Measurements from ENCODE around the gene PCDH1. TPM values are rescaled to one million over a fixed set of nuclear protein-coding genes. Genes with fewer than 3 reads are reported as not detected.

Gene PCDH1
- total and polyA plus RNA-seq, 2 of the 8 experiments (the other 6 are each of a cell fraction or from before 2014, with no cell fraction given), result 101 to 102 TPM

- no peak overlapping the region for H2AFZ ChIP-seq (ENCODE audit: low read length)
- peaks cover 0 to 4% (median 0%) of the 10 kb centered on the region in 4 experiments; a peak in 1 of 7 replicates for H3K27me3 ChIP-seq (replicated peaks in 1 of 4; ENCODE audit: control insufficient read depth in 3 of 4, extremely low read depth in 1 of 4, insufficient read depth in 3 of 4, low read length in 3 of 4)
- H3K9ac ChIP-seq (replicated peaks in 1 of 4; ENCODE audit: extremely low read depth in 1 of 4, low read depth in 3 of 4, low read length in 3 of 4), result peak overlapping the region; percentile 66 to 91 (median 80); a peak in 5 of 7 replicates
- H3K4me3 ChIP-seq (ENCODE audit: extremely low read depth in 1 of 4, insufficient read depth in 2 of 4, low read depth in 3 of 4, low read length in 4 of 4), result peak overlapping the region; percentile 74 to 94 (median 82)
- no peak overlapping the region for H3K4ac ChIP-seq (replicated peaks; ENCODE audit: insufficient read length, low read depth, low read length)
- WGBS, 2 experiments (ENCODE audit: extremely low coverage in 1 of 2, insufficient coverage in 1 of 2, insufficient read length in 1 of 2, insufficient replicate concordance in 2 of 2, low coverage in 1 of 2, low lambda C conversion rate in 2 of 2, missing lambda C conversion rate in 1 of 2), result 25% methylated on average over 5 of the region's 9 CpGs; no CpG with 5 or more reads in 1 of the 2 experiments
- no peak overlapping the region for H3K14ac ChIP-seq (ENCODE audit: insufficient read length)
- H3K23me2 ChIP-seq (ENCODE audit: low read depth, low read length), result peaks cover 28% of the 10 kb centered on the region
- H2BK15ac ChIP-seq (ENCODE audit: low read length), result no peak overlapping the region
- peaks cover 21% of the 10 kb centered on the region for H3K79me1 ChIP-seq (ENCODE audit: low read depth, low read length)
- ChIA-PET POLR2A (ENCODE audit: partially characterized antibody) (interaction anchor here (0.6 to 13.5 kb wide), 17 partner anchors 7 to 192 kb away, joined by 3 to 210 read pairs (median 6); partner anchors contain the start of gene DELE1), CTCF (ENCODE audit: partially characterized antibody) (interaction anchor here (0.6 to 10.7 kb wide), 16 partner anchors 8 to 211 kb away, joined by 3 to 273 read pairs (median 5); partner anchors contain the start of gene DELE1)
- peak overlapping the region; percentile 61 for H4K91ac ChIP-seq (replicated peaks; ENCODE audit: insufficient read length, low read length)
- peak overlapping the region; percentile 26 for H3K18ac ChIP-seq (ENCODE audit: extremely low read depth, low read length)
- H3K27ac ChIP-seq (ENCODE audit: low read depth, low read length), result no peak overlapping the region
- DNase-seq (ENCODE audit: low read depth in 1 of 2, low spot score in 2 of 2) (no peak), FAIRE-seq (no peak)
- H4K8ac ChIP-seq (ENCODE audit: extremely low read depth, insufficient read depth, low read length), result peak overlapping the region; percentile 80; the same call in 1 of the 2 replicates
- H4K5ac ChIP-seq (ENCODE audit: insufficient read length, low read depth, low read length), result no peak overlapping the region
- no peak overlapping the region for H3K23ac ChIP-seq (ENCODE audit: insufficient read length)
- 0 out of 2 replicates have a peak overlapping the region, but pooled peaks have one; percentile 91 for H2BK20ac ChIP-seq (ENCODE audit: low read length)
- H2BK120ac ChIP-seq (replicated peaks; ENCODE audit: low read depth, low read length), result no peak overlapping the region
- peak overlapping the region; percentile 97 to 99 for H3K4me2 ChIP-seq (ENCODE audit: insufficient read depth in 1 of 2, low read depth in 2 of 2, low read length in 2 of 2)
- H2BK5ac ChIP-seq (ENCODE audit: low read depth, low read length), result 0 out of 2 replicates have a peak overlapping the region, but pooled peaks have one; percentile 97
- H4K20me1 ChIP-seq (replicated peaks in 1 of 2; ENCODE audit: control insufficient read depth in 1 of 2, insufficient read depth in 2 of 2, low read length in 2 of 2), result peaks cover 4 to 11% of the 10 kb centered on the region in 2 experiments
- peak overlapping the region; percentile 45 for H2AK5ac ChIP-seq (ENCODE audit: low read depth, low read length)
- peaks cover 14 to 71% of the 10 kb centered on the region in 2 experiments for H3K79me2 ChIP-seq (ENCODE audit: control insufficient read depth in 1 of 2, insufficient read depth in 2 of 2, low read length in 2 of 2)
- H3K4me1 ChIP-seq (replicated peaks in 1 of 4; ENCODE audit: control insufficient read depth in 3 of 4, insufficient read depth in 4 of 4, low read length in 3 of 4), result peaks cover 33 to 56% (median 46%) of the 10 kb centered on the region in 4 experiments
- H2BK12ac ChIP-seq (ENCODE audit: low read depth, low read length), result peak overlapping the region; percentile 82
- H3K9me3 ChIP-seq (ENCODE audit: insufficient read depth in 2 of 2, low read depth in 1 of 2, low read length in 1 of 2), result no peaks in the 10 kb centered on the region
- no peak overlapping the region for H3K56ac ChIP-seq (replicated peaks; ENCODE audit: insufficient read length, low read depth, low read length)
- H3K36me3 ChIP-seq (ENCODE audit: control insufficient read depth in 2 of 4, insufficient read depth in 4 of 4, low read length in 3 of 4), result peaks cover 0 to 7% (median 0%) of the 10 kb centered on the region in 4 experiments; a peak in 1 of 8 replicates
- TF ChIP-seq MAX (IDR thresholded peaks at IDR 0.05) (no peak), CREB1 (IDR thresholded peaks at IDR 0.05) (no peak), SIX5 (IDR thresholded peaks at IDR 0.05; ENCODE audit: low read depth, low read length) (no peak), NRF1 (IDR thresholded peaks at IDR 0.05; ENCODE audit: low read depth, low read length) (no peak), ATF3 (IDR thresholded peaks at IDR 0.05; ENCODE audit: insufficient read depth, low read depth, low read length) (no peak), EZH2 (IDR thresholded peaks at IDR 0.05; ENCODE audit: low read depth, low read length, severe bottlenecking) (no peak), POLR2A (IDR thresholded peaks at IDR 0.05; ENCODE audit: control extremely low read depth in 1 of 2, low read depth in 2 of 2, low read length in 2 of 2) (no peak), TAF7 (optimal IDR thresholded peaks at IDR 0.05; ENCODE audit: borderline replicate concordance, low read depth, low read length) (no peak), PHF8 (conservative IDR thresholded peaks at IDR 0.05; ENCODE audit: low read depth, low read length) (no peak), EGR1 (IDR thresholded peaks at IDR 0.05; ENCODE audit: borderline replicate concordance, low read depth, low read length) (no peak), SIN3A (conservative IDR thresholded peaks at IDR 0.05 in 1 of 2, IDR thresholded peaks at IDR 0.05 in 1 of 2; ENCODE audit: low read depth in 1 of 2, low read length in 2 of 2) (no peak; a peak in 1 of 4 replicates)
Observed at GRCh38 chr5:141875022-141875740, 3.0 kb downstream of the PCDH1 start.

Data from H1 (cell line).